GM18873 (cell line): ENCODE results near the gene KCNQ1.

Experiments used
- ATAC-seq: cut with Tn5 transposase; IDR thresholded peaks from one replicate; pipeline ENCODE4 v1.9.1; 2021; ENCODE audit warnings: mild to moderate bottlenecking, moderate library complexity, moderate number of reproducible peaks; ENCODE audit not compliant: unreplicated experiment, low FRiP score

The KCNQ1 gene

GRCh38 chr11:2542406-2542805, 97.6 kb downstream of the KCNQ1 start:
- ATAC-seq, result no peak

DNA sequence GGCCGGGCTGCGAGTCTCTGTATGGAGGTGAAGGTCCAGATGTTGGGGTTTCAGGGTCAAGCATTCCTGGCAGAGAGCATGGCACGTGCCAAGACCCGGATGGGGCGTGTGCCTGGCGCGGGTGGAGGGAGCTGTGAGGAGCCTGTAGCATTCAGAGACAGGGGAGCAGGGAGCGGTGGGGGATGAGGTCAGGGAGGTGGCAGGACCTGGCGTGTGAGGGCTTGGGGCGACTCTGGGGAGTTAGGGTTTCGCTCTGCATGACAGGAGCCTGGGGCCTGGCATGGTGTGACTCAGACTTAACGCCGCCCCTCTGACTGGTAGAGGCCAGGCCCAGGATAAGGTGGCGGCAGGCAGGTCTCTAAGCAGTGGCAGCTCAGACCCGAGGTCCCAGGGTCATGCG, 103.0 kb downstream of the KCNQ1 start:
- ATAC-seq, result no peak

- ATAC-seq, result no peak
These were observed 103.8 kb downstream of the KCNQ1 start for GRCh38 chr11:2548596-2548995.

- ATAC-seq, result no peak
These were observed 104.3 kb downstream of the KCNQ1 start for GRCh38 chr11:2549080-2549479.

GRCh38 chr11:2549491-2549875, 104.7 kb downstream of the KCNQ1 start:
- no peak for ATAC-seq

DNA sequence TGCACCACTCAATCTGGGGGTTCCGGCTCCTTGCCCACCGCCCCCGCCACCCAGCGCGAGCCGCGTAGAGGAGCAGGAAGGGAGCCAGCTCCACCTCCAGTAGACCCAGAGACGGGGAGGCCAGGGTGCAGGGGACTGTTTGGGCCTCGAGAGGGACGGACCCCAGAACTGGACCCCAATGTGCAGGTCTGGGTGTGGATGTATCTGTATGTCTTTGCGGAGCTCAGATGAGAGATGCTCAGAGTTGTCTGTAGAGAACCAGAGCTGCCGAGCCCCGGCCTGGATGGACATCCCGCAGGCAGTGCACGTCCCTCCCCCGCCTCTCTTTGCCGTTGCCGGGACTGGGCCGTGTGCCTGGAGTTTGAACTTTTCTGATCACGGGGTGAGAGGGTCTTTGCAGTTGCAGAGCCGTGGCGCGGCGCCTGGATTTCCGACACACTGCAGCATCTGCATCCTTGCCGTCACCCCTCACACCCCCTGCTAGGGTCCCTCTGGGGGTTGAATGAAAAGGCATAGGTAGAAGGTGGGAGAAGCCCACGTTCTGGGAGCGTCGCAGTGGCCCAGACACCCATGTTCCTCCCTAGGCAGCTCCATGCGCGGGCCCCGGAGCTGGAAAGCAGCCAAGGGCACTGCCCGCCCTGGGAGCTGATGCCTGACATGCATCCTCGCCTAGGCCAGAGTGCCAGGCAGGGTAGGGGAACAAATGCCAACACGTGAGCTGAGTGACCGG, 105.2 kb downstream of the KCNQ1 start:
- no peak for ATAC-seq

- no peak for ATAC-seq
These were observed 105.8 kb downstream of the KCNQ1 start for GRCh38 chr11:2550606-2550970.

DNA sequence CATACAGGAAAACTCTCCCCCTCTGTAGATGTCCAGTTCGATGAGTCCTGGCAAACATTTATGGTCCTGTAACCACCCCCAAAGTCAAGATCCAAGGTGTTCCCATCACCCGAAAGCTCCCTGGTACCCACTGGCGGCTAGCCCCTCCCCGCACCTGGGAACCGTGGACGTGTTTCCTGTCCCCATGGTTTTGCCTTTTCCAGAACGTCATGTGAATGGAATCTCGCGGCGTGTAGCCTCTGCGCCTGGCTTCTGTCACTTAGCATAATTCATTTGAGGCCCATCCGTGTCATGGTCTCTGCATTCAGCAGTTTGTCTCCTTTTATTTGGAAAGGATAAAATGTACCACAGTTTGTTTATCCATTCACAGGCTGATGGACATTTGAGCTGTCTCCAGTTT, 106.3 kb downstream of the KCNQ1 start:
- no peak for ATAC-seq

DNA sequence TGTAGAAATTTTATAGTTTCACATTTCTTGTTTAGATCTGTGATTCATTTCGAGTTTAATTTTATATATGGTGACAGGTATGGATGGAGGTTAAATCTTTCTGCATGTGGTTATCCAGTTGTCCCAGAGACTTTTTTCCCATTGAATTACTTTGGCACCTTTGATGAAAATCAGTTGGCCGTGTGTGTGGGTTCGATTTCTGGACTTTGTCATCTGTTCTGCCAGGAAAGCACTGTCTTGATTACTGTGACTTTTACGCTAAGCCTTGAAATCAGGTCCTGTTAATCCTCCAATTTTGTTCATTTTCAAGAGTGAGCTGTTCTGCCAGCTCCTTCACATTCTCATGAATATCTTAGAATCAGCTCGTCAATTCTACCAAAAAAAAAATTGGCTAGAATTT, 107.4 kb downstream of the KCNQ1 start:
- no peak for ATAC-seq

- ATAC-seq, result no peak
These were observed 108.4 kb downstream of the KCNQ1 start for GRCh38 chr11:2553198-2553597.

- ATAC-seq, result no peak
These were observed 109.1 kb downstream of the KCNQ1 start for GRCh38 chr11:2553886-2554285.

GRCh38 chr11:2554338-2555207, 109.8 kb downstream of the KCNQ1 start:
- no peak for ATAC-seq

- ATAC-seq, result no peak
These were observed 110.5 kb downstream of the KCNQ1 start for GRCh38 chr11:2555336-2555735.

- ATAC-seq, result no peak
These were observed 111.1 kb downstream of the KCNQ1 start for GRCh38 chr11:2555891-2556290.

DNA sequence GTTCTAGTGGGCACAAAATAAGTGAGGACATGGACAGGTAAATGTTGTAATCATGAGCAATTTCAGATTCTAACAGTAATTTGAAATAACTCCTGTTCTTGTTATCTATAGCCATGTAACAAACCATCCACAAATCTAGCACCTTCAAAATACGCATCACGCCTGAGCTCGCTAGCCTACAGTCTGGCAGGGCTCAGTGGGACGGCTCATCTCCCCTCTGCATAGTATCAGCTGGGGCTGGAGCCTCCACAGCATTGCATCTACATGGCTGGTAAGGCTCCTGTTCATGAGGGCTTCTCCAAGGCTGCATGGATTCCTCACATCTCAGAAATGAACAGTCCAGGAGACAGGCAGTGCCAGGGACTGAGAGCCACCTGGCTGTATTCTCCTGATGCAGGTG, 112.6 kb downstream of the KCNQ1 start:
- no peak for ATAC-seq

DNA sequence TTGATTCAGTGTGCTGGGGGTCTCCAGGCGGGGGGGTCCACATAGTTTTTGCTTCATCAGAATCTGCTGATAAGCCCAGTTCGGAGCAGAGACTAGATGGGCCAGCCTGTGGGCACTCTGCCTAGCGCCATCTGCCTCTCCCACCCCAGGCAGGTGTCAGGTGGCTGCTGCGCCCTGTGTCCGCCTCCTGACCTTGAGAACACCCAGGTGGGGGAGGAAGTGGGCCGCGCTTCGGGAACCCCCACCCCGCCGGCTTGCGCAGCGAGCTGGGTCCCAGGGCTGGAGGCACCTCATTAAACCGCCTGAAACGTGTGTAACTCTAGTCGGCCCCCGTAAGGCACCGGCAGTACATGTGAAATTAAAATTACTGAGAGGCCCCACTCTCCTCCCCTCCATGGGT, 113.6 kb downstream of the KCNQ1 start:
- no peak for ATAC-seq

GRCh38 chr11:2558861-2559526, 114.2 kb downstream of the KCNQ1 start:
- no peak for ATAC-seq

- no peak for ATAC-seq
These were observed 114.9 kb downstream of the KCNQ1 start for GRCh38 chr11:2559527-2560311.

DNA sequence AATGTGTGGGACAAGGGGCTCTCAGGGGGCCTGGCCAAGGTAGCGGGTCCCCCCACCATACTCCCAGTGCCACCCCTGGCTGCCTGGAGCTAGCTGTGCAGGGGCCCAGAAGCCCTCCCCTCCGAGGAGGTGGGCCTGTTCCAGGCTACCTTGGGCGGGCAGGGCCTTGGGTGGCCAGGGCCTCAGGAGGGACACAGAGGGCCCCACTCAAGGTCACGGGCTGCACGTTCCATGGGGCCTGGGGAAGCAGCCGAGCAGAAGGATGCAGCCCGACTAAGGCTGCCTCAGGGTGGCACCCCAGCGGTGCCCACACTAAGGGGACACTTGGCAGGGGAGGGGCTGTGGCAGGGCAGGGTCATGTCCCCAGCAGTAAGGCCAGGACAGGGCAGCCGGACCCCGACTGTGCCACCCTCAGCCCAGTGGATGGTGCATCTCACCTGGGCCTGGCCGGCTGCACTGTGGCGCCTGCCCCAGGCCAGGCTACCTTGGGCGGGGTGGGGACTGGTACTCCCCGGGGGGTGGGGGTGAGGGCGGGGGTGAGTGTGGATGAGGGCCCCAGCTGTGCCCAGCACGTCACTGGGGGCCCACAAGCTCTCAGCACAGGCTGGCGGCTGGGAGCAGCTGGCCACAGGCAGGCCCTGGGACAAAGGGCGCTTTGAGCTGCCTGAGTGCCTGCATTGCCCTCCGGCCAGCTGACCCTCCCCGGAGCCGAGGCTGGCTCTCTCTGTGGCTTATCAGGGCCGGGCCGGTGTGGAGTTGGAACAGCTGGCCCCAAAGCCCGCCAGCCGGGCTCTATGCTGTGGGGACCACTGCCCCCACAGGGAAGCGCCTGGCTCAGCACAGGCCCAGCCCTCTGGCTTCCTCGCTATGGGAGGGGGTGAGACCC, 117.1 kb downstream of the KCNQ1 start:
- ATAC-seq, result no peak

GRCh38 chr11:2562890-2563212, 118.0 kb downstream of the KCNQ1 start:
- no peak for ATAC-seq
